GM12878 (cell line): ENCODE measurements around the gene HCFC1. TPM values are rescaled to one million over a fixed set of nuclear protein-coding genes. Genes with fewer than 3 reads are reported as not detected.

Experiments
- ATAC-seq: fragments of 200-7000 bp; cut with Tn5 transposase; 3 replicates; pipeline ENCODE4 v1.9.1; 2020; ENCODE audit warnings: mild to moderate bottlenecking, moderate library complexity
- BruUV-seq: library from RNA; stranded (reverse); fragments of 400-500 nt; replicated peaks from 2 replicates; lab custom pipeline; 2021; lab: Mats Ljungman, UMichigan
- CTCF ChIA-PET: fragments of 300-600 bp; sonication (Branson Sonifier 250); formaldehyde crosslinking; extraction: SDS; loops from one replicate; lab custom pipeline; 2021; ENCODE audit warnings: inconsistent platforms; lab: Yijun Ruan, JAX
- POLR2A ChIA-PET: fragments of 350-600 bp; formaldehyde crosslinking; extraction: SDS; loops from one replicate; lab custom pipeline; 2021; ENCODE audit warnings: inconsistent platforms; lab: Charles Lee
- RAD21 ChIA-PET: fragments of 300-600 bp; sonication (Branson Sonifier 250); formaldehyde crosslinking; loops from one replicate; lab custom pipeline; 2023; ENCODE audit warnings: antibody characterized with exemption; ENCODE audit not compliant: unreplicated experiment; lab: Charles Lee
- SMC1A ChIA-PET: fragments of 300-600 bp; sonication (Branson Sonifier 250); formaldehyde crosslinking; loops from one replicate; lab custom pipeline; 2023; ENCODE audit not compliant: unreplicated experiment, uncharacterized antibody; lab: Charles Lee
- DNase-seq: peaks from one replicate; pipeline ENCODE4 v3.0.0-alpha.2; 2011; ENCODE audit warnings: low read depth, low spot score
- FAIRE-seq: peaks from 3 replicates; lab custom pipeline; 2011; peaks lifted over from hg19 to GRCh38; lab: Jason Lieb, UNC
- H2AFZ ChIP-seq: 2 replicates; pipeline ENCODE4 v1.6.0; 2011; ENCODE audit warnings: low read depth, low read length, control low read depth; ENCODE audit not compliant: control insufficient read depth
- H3K27ac ChIP-seq: 2 replicates; pipeline ENCODE4 v1.5.1; 2011; ENCODE audit warnings: control low read depth; ENCODE audit not compliant: control insufficient read depth, insufficient read depth
- H3K27me3 ChIP-seq, 2 experiments: replicated peaks in 1 of 2; 2 replicates each; pipeline versions ENCODE4 v1.6.0 to v1.6.1; 2011; ENCODE audit warnings: low read length in 1 of 2; ENCODE audit not compliant: control insufficient read depth in 2 of 2, insufficient read depth in 2 of 2
- H3K36me3 ChIP-seq, 2 experiments: 2 replicates each; pipeline ENCODE4 v1.5.1; 2011; ENCODE audit warnings: low read length in 1 of 2; ENCODE audit not compliant: control insufficient read depth in 2 of 2, insufficient read depth in 2 of 2
- H3K4me1 ChIP-seq: 2 replicates; pipeline ENCODE4 v1.6.1; 2011; ENCODE audit warnings: mild to moderate bottlenecking, low read length, moderate library complexity, mixed read lengths; ENCODE audit not compliant: control insufficient read depth, insufficient read depth
- H3K4me2 ChIP-seq: 2 replicates; pipeline ENCODE4 v1.6.0; 2011; ENCODE audit warnings: control low read depth; ENCODE audit not compliant: control insufficient read depth, insufficient read depth
- H3K4me3 ChIP-seq: fragments of 200-600 bp; sonication (generic); 2 replicates; pipeline ENCODE4 v1.5.1; 2016
- H3K79me2 ChIP-seq: 2 replicates; pipeline ENCODE4 v1.6.0; 2011; ENCODE audit warnings: low read length; ENCODE audit not compliant: control insufficient read depth, insufficient read depth
- H3K9ac ChIP-seq: 2 replicates; pipeline ENCODE4 v1.8.0; 2011; ENCODE audit warnings: low read length, control low read depth, mixed read lengths; ENCODE audit not compliant: control insufficient read depth, insufficient read depth
- H3K9me3 ChIP-seq: replicated peaks from 3 replicates; pipeline ENCODE4 v1.5.1; 2011; ENCODE audit warnings: mild to moderate bottlenecking, low read length; ENCODE audit not compliant: control insufficient read depth, insufficient read depth
- H4K20me1 ChIP-seq: 2 replicates; pipeline ENCODE4 v1.6.0; 2011; ENCODE audit not compliant: control insufficient read depth, insufficient read depth
- EGR1 ChIP-seq, 2 experiments: IDR thresholded peaks; 1 replicate in 1 of 2; 2 replicates in 1 of 2; pipeline ENCODE4 v1.6.1; 2011 to 2012; ENCODE audit warnings: low read depth in 2 of 2, low read length in 2 of 2, borderline replicate concordance in 1 of 2, mild to moderate bottlenecking in 1 of 2, moderate library complexity in 1 of 2
- IKZF1 ChIP-seq: fragments of 450-650 bp; conservative IDR thresholded peaks from 2 replicates; pipeline ENCODE4 v1.6.1; 2017; ENCODE audit warnings: antibody characterized with exemption, mild to moderate bottlenecking
- MTA2 ChIP-seq: fragments of 450-650 bp; IDR thresholded peaks from 2 replicates; pipeline ENCODE4 v1.6.1; 2016; ENCODE audit warnings: low read depth, mild to moderate bottlenecking, moderate library complexity
- SUPT20H ChIP-seq: IDR thresholded peaks from 2 replicates; pipeline ENCODE4 v1.6.1; 2011; ENCODE audit warnings: low read depth, mild to moderate bottlenecking, low read length, moderate library complexity, borderline replicate concordance; ENCODE audit not compliant: control insufficient read depth
- WGBS: methylation state at CpG from one replicate; pipeline ENCODE4 v1.1.6; 2016; ENCODE audit warnings: low lambda C conversion rate; ENCODE audit not compliant: insufficient replicate concordance, insufficient coverage; ENCODE audit errors: missing lambda C conversion rate; 5-methylcytosine and 5-hydroxymethylcytosine counted together
- in situ Hi-C: fragments of 300-500 bp; cut with MboI; formaldehyde crosslinking; loops from 9 replicates; pipeline ENCODE4 v1.14.3; 2018; ENCODE audit warnings: mixed read lengths
- intact Hi-C: fragments of 100-400 bp; cut with micrococcal nuclease; formaldehyde crosslinking; loops from one replicate; pipeline ENCODE4 v1.14.2; 2022; ENCODE audit not compliant: unreplicated experiment
- polyA plus RNA-seq, 11 experiments: library from polyadenylated mRNA; depleted of rRNA in 4 of 11; unstranded in 6 of 11; stranded (reverse) in 5 of 11; fragments of >200 nt; fragmentation: Nextera tagmentation in 4 of 11; fragmentation: Illumina TruSeq in 1 of 11; extraction: Ambion mirVana in 4 of 11; extraction: Trizol in 1 of 11; gene quantifications; 1 replicate in 1 of 11; 2 replicates in 10 of 11; pipeline versions ENCODE4 v1.2.1 to v1.2.3, GENCODE V29; 2011 to 2016; ENCODE audit warnings: inconsistent platforms in 2 of 11, missing spikeins in 2 of 11, low read depth in 1 of 11
- total RNA-seq, 4 experiments: library from RNA; depleted of rRNA in 3 of 4; stranded (reverse); fragments of >200 nt in 3 of 4; fragmentation: Illumina TruSeq in 1 of 4; extraction: Trizol in 1 of 4; gene quantifications; 2 replicates each; pipeline versions ENCODE4 v1.2.1 to v1.2.3, GENCODE V29; 2013 to 2021

Gene HCFC1
- total and polyA plus RNA-seq, 10 of the 15 experiments (the other 5 are each of a cell fraction or from before 2014, with no cell fraction given), result 3.9 to 92.7 (median 23.5) TPM

DNA sequence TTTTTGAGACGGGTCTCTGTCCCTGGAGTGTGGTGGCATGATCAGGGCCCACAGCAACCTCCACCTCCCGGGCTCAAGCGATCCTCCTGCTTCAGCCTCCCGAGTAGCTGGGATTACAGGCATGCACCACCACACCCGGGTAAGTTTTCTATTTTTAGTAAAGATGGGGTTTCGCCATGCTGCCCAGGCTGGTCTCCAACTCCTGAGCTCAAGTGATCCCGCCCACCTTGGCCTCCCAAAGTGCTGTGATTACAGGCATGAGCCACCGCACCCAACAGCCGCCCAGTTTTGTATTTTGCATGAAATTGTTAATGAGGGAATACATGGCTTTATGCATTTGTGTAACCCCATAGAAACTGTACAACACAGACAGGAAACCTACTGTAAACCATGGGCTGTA is 42.8 kb downstream of the HCFC1 start:
- SMC1A ChIA-PET, result interaction anchor here (1.7 kb wide), 1 partner anchor 40 kb away, joined by 4 read pairs; no protein-coding TSS in a partner anchor
- Histone ChIP-seq H3K27me3 (no peaks in the 10 kb centered on the region), H3K79me2 (peaks cover 30% of the 10 kb centered on the region), H3K4me3 (peak overlapping the region; percentile 55; the same call in 1 of the 2 replicates), H3K9ac (peak overlapping the region; percentile 57), H2AFZ (no peak overlapping the region), H4K20me1 (no peaks in the 10 kb centered on the region), H3K9me3 (no peaks in the 10 kb centered on the region; the same call in 2 of the 3 replicates), H3K36me3 (peaks cover 0 to 2% of the 10 kb centered on the region in 2 experiments; a peak in 3 of 4 replicates), H3K27ac (peak overlapping the region; percentile 50; the same call in 1 of the 2 replicates), H3K4me2 (peak overlapping the region; percentile 68; the same call in 1 of the 2 replicates), H3K4me1 (peaks cover 3% of the 10 kb centered on the region; the same call in 1 of the 2 replicates)
- DNase-seq (no peak), ATAC-seq (no peak), FAIRE-seq (no peak)
- RAD21 ChIA-PET, result interaction anchor here (1.0 to 6.2 kb wide), 4 partner anchors 16 to 134 kb away, joined by 3 to 48 read pairs (median 8); partner anchors contain the start of genes HCFC1, IDH3G and SSR4
- intact Hi-C loops (loop anchor here (5.0 kb wide), 2 partner anchors 207 to 443 kb away; partner anchors contain the start of genes ABCD1, BCAP31 and FLNA), in situ Hi-C loops (loop anchor here (10.0 kb wide), 1 partner anchor 56 kb away; no protein-coding TSS in a partner anchor)
- no peak for TF ChIP-seq EGR1 (IDR thresholded peaks at IDR 0.05; ENCODE audit: borderline replicate concordance in 1 of 2, low read depth in 2 of 2, low read length in 2 of 2)
- no peak for TF ChIP-seq MTA2
- TF ChIP-seq IKZF1, result no peak
- TF ChIP-seq SUPT20H, result no peak
- POLR2A ChIA-PET, result interaction anchor here (0.5 to 5.8 kb wide), 7 partner anchors 9 to 140 kb away, joined by 3 to 68 read pairs (median 4); partner anchors contain the start of genes HCFC1, IDH3G, SSR4 and TMEM187
- CTCF ChIA-PET, result interaction anchor here (0.7 to 8.7 kb wide), 6 partner anchors 19 to 207 kb away, joined by 3 to 172 read pairs (median 4); partner anchors contain the start of genes PLXNB3 and RENBP
- BruUV-seq, result no TSS peak
- 27% methylated on average over 9 of the region's 9 CpGs for WGBS
